Measurements from ENCODE around the gene PRRG2.

- TF ChIP-seq, protein P1, sequence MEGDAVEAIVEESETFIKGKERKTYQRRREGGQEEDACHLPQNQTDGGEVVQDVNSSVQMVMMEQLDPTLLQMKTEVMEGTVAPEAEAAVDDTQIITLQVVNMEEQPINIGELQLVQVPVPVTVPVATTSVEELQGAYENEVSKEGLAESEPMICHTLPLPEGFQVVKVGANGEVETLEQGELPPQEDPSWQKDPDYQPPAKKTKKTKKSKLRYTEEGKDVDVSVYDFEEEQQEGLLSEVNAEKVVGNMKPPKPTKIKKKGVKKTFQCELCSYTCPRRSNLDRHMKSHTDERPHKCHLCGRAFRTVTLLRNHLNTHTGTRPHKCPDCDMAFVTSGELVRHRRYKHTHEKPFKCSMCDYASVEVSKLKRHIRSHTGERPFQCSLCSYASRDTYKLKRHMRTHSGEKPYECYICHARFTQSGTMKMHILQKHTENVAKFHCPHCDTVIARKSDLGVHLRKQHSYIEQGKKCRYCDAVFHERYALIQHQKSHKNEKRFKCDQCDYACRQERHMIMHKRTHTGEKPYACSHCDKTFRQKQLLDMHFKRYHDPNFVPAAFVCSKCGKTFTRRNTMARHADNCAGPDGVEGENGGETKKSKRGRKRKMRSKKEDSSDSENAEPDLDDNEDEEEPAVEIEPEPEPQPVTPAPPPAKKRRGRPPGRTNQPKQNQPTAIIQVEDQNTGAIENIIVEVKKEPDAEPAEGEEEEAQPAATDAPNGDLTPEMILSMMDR (IDR thresholded peaks at IDR 0.05): no peak
- no peak for TF ChIP-seq TCF7L2 (IDR thresholded peaks at IDR 0.05; ENCODE audit: low read depth, low read length)
- TF ChIP-seq POLR2AphosphoS5 (IDR thresholded peaks at IDR 0.05; ENCODE audit: low read depth, low read length): no peak
These were observed 16.5 kb downstream of the PRRG2 start for GRCh38 chr19:49597703-49597974.
